A673 (cell line): ENCODE results near the gene SLC24A4. TPM values are rescaled to one million over a fixed set of nuclear protein-coding genes. Genes with fewer than 3 reads are reported as not detected.

Source experiments
- BruUV-seq: library from RNA; stranded (reverse); fragments of 400-500 nt; replicated peaks from 2 replicates; lab custom pipeline; 2021; lab: Mats Ljungman, UMichigan
- CTCF ChIA-PET: fragments of 300-600 bp; sonication (Branson Sonifier 250); formaldehyde crosslinking; loops from one replicate; lab custom pipeline; 2022; ENCODE audit warnings: antibody characterized with exemption; lab: Charles Lee
- POLR2A ChIA-PET: fragments of 300-600 bp; sonication (Branson Sonifier 250); formaldehyde crosslinking; loops from one replicate; lab custom pipeline; 2022; ENCODE audit warnings: antibody characterized with exemption; ENCODE audit not compliant: low non-redundant PET; lab: Charles Lee
- DNase-seq: peaks from one replicate; pipeline ENCODE4 v3.0.0-alpha.2; 2015; ENCODE audit warnings: low spot score
- H3K27ac ChIP-seq: fragments of 200-600 bp; sonication (generic); 2 replicates; pipeline ENCODE4 v1.5.1; 2016; ENCODE audit warnings: mixed run types, low read depth, mild to moderate bottlenecking, mixed read lengths, antibody characterized with exemption, low read length; ENCODE audit not compliant: poor library complexity, severe bottlenecking
- H3K27me3 ChIP-seq: fragments of 200-600 bp; sonication (generic); replicated peaks from 2 replicates; pipeline ENCODE4 v1.6.1; 2017; ENCODE audit warnings: mixed run types, low read depth, mild to moderate bottlenecking, mixed read lengths, antibody characterized with exemption, low read length; ENCODE audit not compliant: insufficient read depth, poor library complexity
- H3K36me3 ChIP-seq: fragments of 200-600 bp; sonication (generic); 2 replicates; pipeline ENCODE4 v1.6.1; 2016; ENCODE audit warnings: mixed run types, mild to moderate bottlenecking, mixed read lengths, antibody characterized with exemption, low read length; ENCODE audit not compliant: insufficient read depth, poor library complexity, severe bottlenecking
- H3K4me1 ChIP-seq: fragments of 200-600 bp; sonication (generic); 2 replicates; pipeline ENCODE4 v1.6.1; 2017; ENCODE audit warnings: mixed run types, mild to moderate bottlenecking, mixed read lengths, antibody characterized with exemption, low read length; ENCODE audit not compliant: insufficient read depth, poor library complexity, severe bottlenecking
- H3K4me3 ChIP-seq: fragments of 200-600 bp; sonication (generic); 2 replicates; pipeline ENCODE4 v1.5.1; 2016; ENCODE audit warnings: low read depth, mixed run types, mild to moderate bottlenecking, mixed read lengths, low read length; ENCODE audit not compliant: poor library complexity, severe bottlenecking
- H3K9me3 ChIP-seq: fragments of 200-600 bp; sonication (generic); 2 replicates; pipeline ENCODE4 v1.6.1; 2016; ENCODE audit warnings: mixed run types, low read depth, mild to moderate bottlenecking, mixed read lengths, antibody characterized with exemption, low read length; ENCODE audit not compliant: poor library complexity, severe bottlenecking
- CTCF ChIP-seq: fragments of 300-800, 200-600 bp; sonication (generic); conservative IDR thresholded peaks from 2 replicates; pipeline ENCODE4 v1.5.1; 2017; ENCODE audit warnings: low read depth, mild to moderate bottlenecking, antibody characterized with exemption, low read length, moderate library complexity, mixed read lengths
- EZH2 ChIP-seq: fragments of 200-600 bp; sonication (generic); IDR thresholded peaks from 2 replicates; pipeline ENCODE4 v1.6.1; 2017; ENCODE audit warnings: borderline replicate concordance, low read depth, mild to moderate bottlenecking, mixed read lengths, antibody characterized with exemption, low read length; ENCODE audit not compliant: poor library complexity, severe bottlenecking
- intact Hi-C: fragments of 100-400 bp; cut with micrococcal nuclease; formaldehyde crosslinking; loops from one replicate; pipeline ENCODE4 v1.10.0; 2022; ENCODE audit not compliant: unreplicated experiment
- total RNA-seq: library from RNA; stranded (reverse); gene quantifications from 2 replicates; pipeline ENCODE4 v1.2.3, GENCODE V29; 2021

SLC24A4 gene
- total RNA-seq, 1 experiment from 2014 or later = 0.15 TPM

GRCh38 chr14:92456215-92457015 lies 133.4 kb downstream of the SLC24A4 start:
- no peaks in the 10 kb centered on the region for H3K36me3 ChIP-seq
- ChIA-PET CTCF (no interaction called here), POLR2A (no interaction called here)
- H3K4me3 ChIP-seq = no peak overlapping the region
- H3K27me3 ChIP-seq = no peaks in the 10 kb centered on the region
- intact Hi-C loops = no loop called here
- H3K4me1 ChIP-seq = no peaks in the 10 kb centered on the region
- H3K27ac ChIP-seq = no peak overlapping the region
- TF ChIP-seq EZH2 (no peak), CTCF (peak; percentile 42)
- DNase-seq = peak; percentile 20
- H3K9me3 ChIP-seq = no peaks in the 10 kb centered on the region
- BruUV-seq = no TSS peak

- Histone ChIP-seq H3K4me1 (no peaks in the 10 kb centered on the region), H3K27ac (no peak overlapping the region), H3K36me3 (no peaks in the 10 kb centered on the region), H3K27me3 (no peaks in the 10 kb centered on the region), H3K4me3 (no peak overlapping the region), H3K9me3 (no peaks in the 10 kb centered on the region)
- no TSS peak for BruUV-seq
- CTCF ChIA-PET = no interaction called here
- no peak for DNase-seq
- intact Hi-C loops = no loop called here
- TF ChIP-seq EZH2 (no peak), CTCF (no peak)
- POLR2A ChIA-PET = no interaction called here
Measured at GRCh38 chr14:92457016-92457565, 134.1 kb downstream of the SLC24A4 start.

- Histone ChIP-seq H3K4me1 (no peaks in the 10 kb centered on the region), H3K36me3 (no peaks in the 10 kb centered on the region), H3K27me3 (no peaks in the 10 kb centered on the region), H3K9me3 (no peaks in the 10 kb centered on the region), H3K27ac (no peak overlapping the region), H3K4me3 (no peak overlapping the region)
- DNase-seq = no peak
- ChIA-PET CTCF (no interaction called here), POLR2A (no interaction called here)
- TF ChIP-seq EZH2 (no peak), CTCF (no peak)
- BruUV-seq = no TSS peak
- intact Hi-C loops = no loop called here
Measured at GRCh38 chr14:92458136-92459029, 135.4 kb downstream of the SLC24A4 start.
